ENCODE data around the gene TLCD5.

DNA sequence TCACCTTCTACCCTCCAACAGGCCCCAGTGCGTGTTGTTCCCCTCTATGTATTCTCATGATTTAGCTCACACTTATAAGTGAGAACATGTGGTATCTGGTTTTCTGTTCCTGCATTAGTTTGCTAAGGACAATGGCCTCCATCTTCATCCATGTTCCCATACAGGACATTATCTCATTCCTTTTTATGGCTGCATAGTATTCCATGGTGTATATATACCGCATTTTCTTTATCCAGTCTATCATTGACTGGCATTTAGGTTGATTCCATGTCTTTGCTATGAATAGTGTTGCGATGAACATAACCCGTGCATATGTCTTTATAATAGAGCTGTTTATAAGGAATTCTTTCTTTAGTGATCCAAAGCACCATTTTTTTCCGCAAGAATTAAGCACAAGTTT is 28.5 kb upstream of the TLCD5 start:
- no peak for TF ChIP-seq YY1 (IDR thresholded peaks at IDR 0.05; ENCODE audit: insufficient read depth, insufficient read length)
- TF ChIP-seq SUZ12 (IDR thresholded peaks at IDR 0.05; ENCODE audit: extremely low read depth, insufficient read depth, insufficient read length): no peak

Data from NT2/D1 (cell line).